Measurements from ENCODE around the gene FAM222B.
"Not testable (repeated sequence)": the region's sequence is repeated elsewhere in the genome, so short reads cannot be mapped to it uniquely, and the experiment has no call there.

The FAM222B gene, protein sequence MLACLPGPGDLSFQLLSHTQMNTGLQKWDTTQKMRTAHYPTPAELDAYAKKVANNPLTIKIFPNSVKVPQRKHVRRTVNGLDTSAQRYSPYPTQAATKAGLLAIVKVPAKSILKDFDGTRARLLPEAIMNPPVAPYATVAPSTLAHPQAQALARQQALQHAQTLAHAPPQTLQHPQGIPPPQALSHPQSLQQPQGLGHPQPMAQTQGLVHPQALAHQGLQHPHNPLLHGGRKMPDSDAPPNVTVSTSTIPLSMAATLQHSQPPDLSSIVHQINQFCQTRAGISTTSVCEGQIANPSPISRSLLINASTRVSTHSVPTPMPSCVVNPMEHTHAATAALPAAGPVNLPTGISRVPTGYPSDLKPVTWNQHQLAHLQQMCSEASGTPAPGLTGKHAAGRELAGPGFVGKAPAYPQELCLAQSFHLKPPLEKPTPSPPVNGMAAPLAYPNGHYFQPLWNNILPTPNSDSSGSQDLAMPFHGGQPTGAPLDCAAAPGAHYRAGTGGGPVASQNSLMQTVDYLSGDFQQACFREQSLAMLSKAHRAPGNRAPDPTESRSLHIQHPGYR

GRCh38 chr17:28842282-28843012 is at the start of gene FAM222B:
TSS of gene FAM222B (minus strand) at chr17:28842790. CDS start at chr17:28766667, 76,123 bp downstream.
- peak; percentile 90 for DNase-seq (ENCODE audit: low read depth)

DNA sequence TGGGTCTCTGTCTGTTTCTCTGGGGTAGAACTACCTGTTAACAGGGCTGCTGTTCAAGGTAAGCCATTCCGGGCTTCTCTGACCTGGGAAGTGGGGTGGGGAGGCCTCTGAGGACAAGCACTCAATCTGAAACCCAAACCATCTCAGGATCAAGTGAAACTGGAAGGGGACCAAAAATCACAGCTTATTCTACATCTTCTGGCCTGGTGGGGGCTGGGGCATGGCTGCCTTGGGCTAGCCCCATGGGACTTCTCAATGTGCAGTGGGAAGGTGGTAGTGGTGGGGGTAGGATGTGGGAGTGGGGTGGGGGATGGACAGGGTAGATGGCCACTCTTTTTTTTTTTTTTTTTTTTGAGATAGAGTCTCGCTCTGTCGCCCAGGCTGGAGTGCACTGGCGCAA is 49.4 kb upstream of the FAM222B start:
- DNase-seq (ENCODE audit: low read depth) = no peak

GRCh38 chr17:28891201-28891600 is 48.6 kb upstream of the FAM222B start:
- DNase-seq (ENCODE audit: low read depth) = no peak

- no peak for DNase-seq (ENCODE audit: low read depth)
These were observed 47.4 kb upstream of the FAM222B start for GRCh38 chr17:28889996-28890395.

DNA sequence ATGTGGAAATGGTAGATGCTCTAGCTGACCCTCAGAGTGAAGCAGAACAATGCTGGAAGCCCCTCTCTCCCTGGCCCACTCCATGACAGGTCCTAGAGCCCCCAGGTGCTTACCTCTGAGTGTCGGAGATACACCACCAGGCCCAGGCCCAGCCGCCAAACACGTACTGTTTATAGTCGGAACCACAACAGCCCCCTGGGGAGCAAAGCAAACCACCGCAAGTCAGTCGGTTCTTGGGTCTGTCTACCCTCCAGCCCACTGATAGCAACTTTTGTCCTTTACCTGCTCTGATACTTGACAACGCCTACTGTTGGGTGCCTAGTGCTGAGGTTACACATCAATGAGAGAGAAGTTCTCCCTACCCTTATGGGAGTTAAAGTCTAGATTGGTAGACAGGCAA is 46.2 kb upstream of the FAM222B start:
- DNase-seq (ENCODE audit: low read depth) = no peak

DNA sequence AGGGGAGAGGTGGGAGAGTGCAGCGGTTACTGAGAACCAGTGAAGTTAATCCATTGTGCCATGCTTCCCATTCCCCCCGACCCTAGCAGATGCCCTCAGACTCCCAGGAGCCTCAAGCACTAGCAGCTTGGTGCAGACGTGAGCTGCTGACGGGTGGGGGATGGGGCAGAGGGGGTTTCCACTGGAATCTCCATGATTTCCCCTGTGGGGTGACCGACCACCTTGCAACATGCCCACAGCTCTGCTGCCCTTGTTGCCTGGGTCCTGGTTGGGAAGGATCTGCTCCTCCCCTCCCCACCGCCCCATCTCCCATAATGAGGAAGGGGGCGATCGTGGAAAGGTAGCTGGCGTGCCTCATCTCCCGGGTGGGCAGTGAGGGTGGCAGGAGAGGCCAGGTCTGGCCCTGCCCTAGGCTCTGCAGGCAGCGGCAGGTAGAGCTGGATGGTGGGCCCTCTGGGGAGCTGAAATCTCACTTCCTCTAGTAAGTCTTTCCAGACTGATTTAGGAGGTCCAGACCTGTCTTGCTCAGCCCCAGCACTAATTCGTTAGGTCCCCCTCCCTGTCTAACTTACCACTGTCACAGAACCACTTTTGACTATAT is 45.4 kb upstream of the FAM222B start:
- no peak for DNase-seq (ENCODE audit: low read depth)

- no peak for DNase-seq (ENCODE audit: low read depth)
These were observed 43.4 kb upstream of the FAM222B start for GRCh38 chr17:28885951-28886350.

DNA sequence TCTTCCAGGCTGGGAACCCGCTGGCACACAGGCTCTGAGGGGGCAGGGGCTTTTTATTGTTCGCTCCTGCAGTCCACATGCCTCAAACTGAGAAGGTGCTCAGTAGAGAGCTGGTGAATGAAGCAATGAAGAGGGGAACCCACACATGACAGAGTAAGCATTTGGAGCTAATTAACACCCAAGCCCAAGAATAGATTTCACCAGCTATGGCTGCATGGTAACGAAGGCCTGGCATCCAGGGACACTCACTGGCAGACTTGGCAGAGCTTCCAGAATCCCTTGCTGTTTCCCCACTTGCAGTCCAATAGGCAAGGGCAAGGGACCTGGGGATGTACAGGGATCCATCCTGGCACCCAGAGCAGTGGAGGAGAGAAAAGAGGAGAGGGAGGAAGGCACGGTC is 42.8 kb upstream of the FAM222B start:
- DNase-seq (ENCODE audit: low read depth) = no peak

GRCh38 chr17:28883967-28884702 is 41.5 kb upstream of the FAM222B start:
- no peak for DNase-seq (ENCODE audit: low read depth)

- DNase-seq (ENCODE audit: low read depth) = no peak
These were observed 39.7 kb upstream of the FAM222B start for GRCh38 chr17:28882154-28882895.

GRCh38 chr17:28881533-28882056 is 39.0 kb upstream of the FAM222B start:
- DNase-seq (ENCODE audit: low read depth) = no peak

GRCh38 chr17:28880572-28880945 is 38.0 kb upstream of the FAM222B start:
- no peak for DNase-seq (ENCODE audit: low read depth)

- no peak for DNase-seq (ENCODE audit: low read depth)
These were observed 37.4 kb upstream of the FAM222B start for GRCh38 chr17:28879886-28880571.

DNA sequence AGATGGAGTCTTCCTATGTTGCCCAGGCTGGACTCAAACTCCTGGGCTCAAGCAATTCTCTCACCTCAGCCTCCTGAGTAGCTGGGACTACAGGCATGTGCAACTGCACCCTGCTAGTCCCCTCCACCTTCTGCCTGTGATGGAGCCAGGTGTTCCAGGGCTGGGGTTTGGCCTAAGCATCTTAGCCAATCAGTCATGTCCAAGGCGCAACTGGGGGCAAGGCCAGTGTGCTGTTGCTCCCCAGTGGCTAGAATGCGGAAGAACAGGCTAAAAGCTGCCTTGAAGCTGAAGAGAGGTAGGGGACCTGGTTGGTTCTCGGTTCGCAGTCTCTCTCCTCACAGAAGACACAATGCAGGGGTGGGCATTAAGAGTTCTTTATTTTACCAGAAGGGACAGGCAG is 36.4 kb upstream of the FAM222B start:
- DNase-seq (ENCODE audit: low read depth) = peak; percentile 62

- DNase-seq (ENCODE audit: low read depth) = peak; percentile 68
These were observed 35.7 kb upstream of the FAM222B start for GRCh38 chr17:28878158-28878910.

GRCh38 chr17:28877150-28877711 is 34.6 kb upstream of the FAM222B start:
- DNase-seq (ENCODE audit: low read depth) = not testable (repeated sequence)

- no peak for DNase-seq (ENCODE audit: low read depth)
These were observed 33.4 kb upstream of the FAM222B start for GRCh38 chr17:28875848-28876550.

DNA sequence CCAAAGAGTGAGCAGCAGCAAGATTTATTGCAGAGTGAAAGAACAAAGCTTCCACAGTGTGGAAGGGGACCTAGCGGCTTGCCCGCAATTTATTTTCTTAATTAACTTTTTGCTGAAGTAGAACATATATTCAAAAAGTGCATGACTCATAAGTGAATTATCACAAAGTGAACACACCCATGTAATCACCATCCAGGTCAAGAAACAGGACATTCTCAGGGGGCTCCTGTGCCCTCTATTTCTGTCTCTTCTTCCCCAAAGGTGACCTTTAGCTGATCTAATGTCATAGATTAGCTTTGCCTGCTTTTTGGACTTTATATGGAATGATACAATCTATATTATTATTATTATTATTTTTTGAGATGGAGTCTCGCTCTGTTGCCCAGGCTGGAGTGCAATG is 32.2 kb upstream of the FAM222B start:
- no peak for DNase-seq (ENCODE audit: low read depth)

DNA sequence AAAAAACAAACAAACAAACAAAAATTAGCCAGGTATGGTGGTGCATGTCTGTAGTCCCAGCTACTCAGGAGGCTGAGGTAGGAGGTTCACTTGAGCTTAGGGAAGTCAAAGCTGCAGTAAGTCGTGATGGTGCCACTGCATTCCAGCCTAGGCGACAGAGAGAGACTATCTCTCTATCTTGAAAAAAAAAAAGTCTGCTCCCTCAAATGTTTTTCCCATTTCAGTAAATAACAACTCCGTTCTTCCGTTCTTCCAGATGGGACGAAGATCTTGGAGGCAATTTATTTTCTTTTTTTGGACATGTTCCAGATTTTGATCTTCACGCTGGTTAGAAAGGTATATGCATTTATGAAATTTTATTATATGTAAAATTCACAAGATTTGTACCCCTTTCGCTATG is 31.2 kb upstream of the FAM222B start:
- no peak for DNase-seq (ENCODE audit: low read depth)

All from ELR (cell line).